Kidney tubule cell (primary cell): ENCODE results near the gene SCUBE3.

ENCODE experiments used
- DNase-seq: peaks from one replicate; pipeline ENCODE4 v3.0.0-alpha.2; 2018; ENCODE audit warnings: low spot score

The SCUBE3 gene

DNA sequence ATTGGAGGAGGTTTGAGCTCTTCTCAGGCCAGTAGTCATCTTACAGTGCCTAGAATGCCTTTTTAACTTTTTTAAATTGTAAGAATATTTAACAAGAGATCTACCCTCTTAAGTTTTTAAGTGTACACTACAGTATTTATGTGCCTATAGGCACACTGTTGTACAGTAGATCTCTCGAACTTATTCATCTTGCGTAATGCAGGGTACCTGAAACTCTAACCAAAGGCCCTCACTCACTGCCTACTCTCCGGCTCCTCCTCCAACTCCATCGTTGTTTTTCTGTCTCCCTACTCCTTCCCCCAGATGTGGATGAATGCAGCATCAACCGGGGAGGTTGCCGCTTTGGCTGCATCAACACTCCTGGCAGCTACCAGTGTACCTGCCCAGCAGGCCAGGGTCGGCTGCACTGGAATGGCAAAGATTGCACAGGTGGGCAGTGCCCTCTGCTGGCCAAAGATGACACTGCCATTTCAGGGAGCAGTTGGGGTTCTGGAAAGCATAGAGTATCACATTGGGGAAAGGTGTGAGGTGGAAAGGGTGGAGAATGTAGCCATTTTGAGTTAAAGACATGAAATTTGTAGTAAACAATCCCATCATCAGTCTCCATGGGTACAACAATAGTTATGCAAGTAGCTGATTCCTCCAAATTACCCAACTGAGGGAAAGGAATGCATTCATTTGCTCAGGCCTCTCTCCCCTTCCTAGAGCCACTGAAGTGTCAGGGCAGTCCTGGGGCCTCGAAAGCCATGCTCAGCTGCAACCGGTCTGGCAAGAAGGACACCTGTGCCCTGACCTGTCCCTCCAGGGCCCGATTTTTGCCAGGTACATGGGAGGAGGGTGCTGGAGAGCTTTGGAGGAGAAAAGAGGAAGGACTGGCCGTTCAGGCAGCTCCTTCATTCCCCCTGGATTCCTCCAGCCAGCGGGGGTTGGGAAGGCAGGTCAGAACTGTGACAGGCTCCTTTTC lies 27.4 kb downstream of the SCUBE3 start:
- peak; percentile 72 for DNase-seq

DNA sequence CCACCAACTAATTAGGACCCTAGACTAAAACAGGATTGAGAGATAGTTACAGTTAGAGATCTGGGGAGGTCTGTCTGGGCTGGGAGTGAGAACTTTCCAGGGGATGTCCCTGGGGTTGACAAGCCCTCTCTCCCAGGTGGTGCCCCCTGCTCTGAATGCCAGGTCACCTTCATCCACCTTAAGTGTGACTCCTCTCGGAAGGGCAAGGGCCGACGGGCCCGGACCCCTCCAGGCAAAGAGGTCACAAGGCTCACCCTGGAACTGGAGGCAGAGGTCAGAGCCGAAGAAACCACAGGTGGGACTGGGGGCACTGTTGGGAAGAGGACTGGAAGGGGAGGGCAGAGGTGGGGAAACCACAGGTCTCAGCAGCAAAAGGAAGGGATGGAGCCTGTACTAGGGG lies 28.7 kb downstream of the SCUBE3 start:
- no peak for DNase-seq

DNA sequence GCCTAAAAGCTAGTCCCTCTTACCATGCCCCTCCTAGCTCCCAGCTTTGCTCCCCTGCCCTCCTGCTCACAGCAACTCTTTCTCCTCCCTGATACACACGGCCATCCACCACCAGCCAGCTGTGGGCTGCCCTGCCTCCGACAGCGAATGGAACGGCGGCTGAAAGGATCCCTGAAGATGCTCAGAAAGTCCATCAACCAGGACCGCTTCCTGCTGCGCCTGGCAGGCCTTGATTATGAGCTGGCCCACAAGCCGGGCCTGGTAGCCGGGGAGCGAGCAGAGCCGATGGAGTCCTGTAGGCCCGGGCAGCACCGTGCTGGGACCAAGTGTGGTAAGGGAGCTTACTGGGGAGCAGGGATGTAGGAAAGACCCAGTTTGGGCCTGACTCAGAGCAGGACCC lies 29.1 kb downstream of the SCUBE3 start:
- no peak for DNase-seq

DNA sequence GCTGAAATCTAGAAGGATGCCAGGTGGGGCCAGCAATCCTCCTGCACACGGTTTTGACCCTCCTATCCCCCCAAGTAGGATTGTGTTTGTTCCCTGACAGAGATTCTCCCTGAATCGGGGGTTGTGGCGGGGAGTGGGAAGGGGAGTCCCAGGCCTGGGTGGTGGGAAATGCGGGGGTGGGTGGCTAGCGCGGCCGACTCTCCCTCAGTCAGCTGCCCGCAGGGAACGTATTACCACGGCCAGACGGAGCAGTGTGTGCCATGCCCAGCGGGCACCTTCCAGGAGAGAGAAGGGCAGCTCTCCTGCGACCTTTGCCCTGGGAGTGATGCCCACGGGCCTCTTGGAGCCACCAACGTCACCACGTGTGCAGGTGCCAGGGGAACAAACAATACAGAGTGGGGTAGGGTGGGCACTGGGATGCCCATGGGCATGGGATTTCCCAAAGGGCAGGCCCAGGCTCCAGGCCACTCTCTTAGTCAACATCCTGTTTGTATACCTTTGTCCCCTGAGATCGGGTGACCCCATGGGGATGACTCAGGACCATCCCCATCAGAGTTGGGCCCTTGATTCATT lies 29.7 kb downstream of the SCUBE3 start:
- no peak for DNase-seq

DNA sequence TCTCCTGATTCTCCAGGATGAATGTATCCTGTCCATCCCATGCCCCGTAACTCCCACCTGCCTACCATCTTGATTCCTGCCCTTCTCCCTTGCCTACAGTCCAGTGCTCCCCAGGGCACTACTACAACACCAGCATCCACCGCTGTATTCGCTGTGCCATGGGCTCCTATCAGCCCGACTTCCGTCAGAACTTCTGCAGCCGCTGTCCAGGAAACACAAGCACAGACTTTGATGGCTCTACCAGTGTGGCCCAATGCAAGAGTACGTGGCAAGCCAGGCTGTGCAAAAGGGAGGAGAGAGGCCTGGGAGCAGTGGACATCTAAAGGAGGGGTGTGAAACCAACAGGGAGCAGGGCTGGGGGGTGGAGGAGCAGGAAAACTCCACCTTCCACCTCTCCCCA lies 30.8 kb downstream of the SCUBE3 start:
- DNase-seq: no peak

DNA sequence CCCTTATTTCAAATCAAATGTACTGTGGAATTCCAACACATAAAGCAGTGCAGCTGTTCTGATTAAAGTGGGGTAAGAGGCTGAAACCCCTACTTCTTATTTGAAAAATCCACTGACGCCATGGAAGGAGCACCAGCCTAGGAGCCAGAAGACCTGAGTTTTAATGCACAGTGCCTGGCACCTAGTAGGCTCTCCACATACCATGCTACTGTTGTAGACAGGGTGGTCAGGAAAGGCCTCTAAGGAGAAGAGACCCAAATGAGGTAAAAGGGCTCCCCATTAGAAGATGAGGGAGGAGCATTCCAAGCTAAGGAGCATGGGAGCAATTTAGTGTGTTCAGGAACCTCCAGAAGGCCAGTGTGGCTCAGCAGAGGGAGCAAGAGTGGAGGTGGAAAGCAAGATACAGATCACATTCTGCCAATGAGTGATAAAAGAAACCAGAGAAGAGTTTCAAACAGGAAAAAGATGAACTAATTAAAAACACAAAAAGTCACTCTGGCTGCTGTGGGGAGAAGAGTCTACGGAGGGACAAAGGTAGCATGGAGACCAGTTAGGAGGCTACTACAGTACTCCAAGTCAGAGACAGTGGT lies 34.0 kb downstream of the SCUBE3 start:
- DNase-seq: no peak

DNA sequence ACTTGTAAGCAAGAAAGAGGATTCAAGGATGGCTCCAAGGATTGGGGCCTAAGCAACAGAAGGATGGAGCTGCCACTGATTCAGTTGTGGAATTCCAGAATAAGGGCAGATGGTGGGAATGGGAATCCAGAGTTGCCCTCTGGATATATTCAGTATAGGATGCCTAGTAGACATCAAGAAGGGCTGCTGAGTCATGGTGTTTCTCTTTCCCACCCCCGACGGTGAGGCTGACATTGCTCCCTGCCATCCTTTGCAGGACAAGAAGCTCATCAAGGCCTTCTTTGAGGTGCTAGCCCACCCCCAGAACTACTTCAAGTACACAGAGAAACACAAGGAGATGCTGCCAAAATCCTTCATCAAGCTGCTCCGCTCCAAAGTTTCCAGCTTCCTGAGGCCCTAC lies 34.5 kb downstream of the SCUBE3 start:
- no peak for DNase-seq

DNA sequence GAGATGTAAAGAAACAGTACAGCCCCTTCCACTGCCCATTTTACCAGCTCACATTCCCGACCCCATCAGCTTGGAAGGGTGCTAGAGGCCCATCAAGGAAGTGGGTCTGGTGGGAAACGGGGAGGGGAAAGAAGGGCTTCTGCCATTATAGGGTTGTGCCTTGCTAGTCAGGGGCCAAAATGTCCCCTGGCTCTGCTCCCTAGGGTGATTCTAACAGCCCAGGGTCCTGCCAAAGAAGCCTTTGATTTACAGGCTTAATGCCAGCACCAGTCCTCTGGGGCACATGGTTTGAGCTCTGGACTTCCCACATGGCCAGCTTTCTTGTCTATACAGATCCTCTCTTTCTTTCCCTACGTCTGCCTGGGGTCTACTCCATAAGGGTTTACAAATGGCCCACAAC lies 35.2 kb downstream of the SCUBE3 start:
- no peak for DNase-seq

DNA sequence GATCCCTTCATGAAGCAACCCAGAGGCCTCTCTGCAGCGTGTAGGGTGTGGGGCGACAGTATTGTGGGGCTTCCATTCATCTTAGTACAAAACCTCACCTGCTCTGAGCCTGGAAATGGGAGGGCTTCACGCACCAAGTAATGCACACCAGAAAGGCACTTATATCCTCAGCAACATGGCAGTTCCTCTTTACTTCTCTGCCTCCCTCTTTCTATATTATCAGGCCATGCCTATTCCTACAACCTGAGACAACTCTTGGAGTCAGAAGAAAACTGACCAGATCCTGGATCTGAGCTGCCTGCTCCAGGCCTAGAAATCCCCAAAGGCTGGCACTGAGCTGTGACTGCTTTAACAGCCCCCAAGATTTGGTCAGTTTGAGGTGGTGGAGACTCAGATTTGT lies 38.2 kb downstream of the SCUBE3 start:
- no peak for DNase-seq

DNA sequence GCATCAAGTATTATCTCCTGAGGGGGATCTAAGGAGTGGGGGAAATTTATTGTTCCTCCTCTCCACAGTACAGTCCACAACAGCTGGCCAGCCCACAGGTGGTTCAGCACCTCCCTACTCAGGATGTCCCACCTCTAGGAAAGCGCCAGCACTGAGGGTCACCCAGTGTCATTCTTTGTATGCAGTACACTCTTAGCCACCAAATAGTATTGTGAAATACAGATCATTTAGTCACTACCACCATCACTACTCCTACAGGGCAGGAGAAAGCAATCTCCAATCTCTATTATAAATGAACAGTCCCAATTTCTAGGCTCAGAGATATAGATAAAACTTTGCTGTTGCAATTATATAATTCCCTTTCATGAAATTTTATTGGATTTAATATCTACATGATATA lies 39.5 kb downstream of the SCUBE3 start:
- DNase-seq: no peak

DNA sequence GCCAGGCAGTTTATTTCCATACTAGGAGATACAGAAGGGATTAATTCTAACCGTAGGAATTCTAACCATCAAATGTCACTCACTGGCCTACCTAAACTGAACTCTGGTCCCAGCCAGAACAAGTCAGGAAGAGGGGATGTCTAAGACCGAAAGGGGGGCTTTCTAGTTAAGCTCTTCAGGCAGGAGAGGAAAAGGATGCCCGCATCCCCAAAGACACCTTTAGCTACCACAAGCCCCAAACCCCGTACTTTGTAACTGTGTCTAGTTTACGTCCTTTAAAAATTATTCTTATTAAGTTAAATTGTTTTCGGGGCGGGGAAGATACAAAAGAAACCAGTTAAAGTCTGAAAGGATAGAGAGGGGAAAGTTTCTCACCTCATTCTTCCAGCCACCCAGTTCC lies 44.6 kb downstream of the SCUBE3 start:
- no peak for DNase-seq

DNA sequence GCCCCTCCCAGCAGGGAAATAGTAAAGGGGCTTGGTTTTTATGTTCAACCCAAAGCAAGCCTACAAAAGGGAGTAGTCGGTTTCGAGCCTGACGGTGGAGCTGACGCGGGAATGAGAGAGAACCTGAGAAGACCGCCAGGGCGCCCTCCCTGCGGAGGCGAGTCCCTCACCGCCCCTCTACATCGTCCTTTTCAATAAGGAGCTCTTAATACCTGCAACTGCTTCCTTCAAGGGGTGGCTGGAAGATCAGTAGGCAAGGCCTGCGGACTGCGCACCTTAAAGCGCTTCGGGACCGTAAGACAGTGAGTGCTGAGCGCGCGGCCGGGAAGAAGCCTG lies 45.1 kb downstream of the SCUBE3 start:
- DNase-seq: no peak

DNA sequence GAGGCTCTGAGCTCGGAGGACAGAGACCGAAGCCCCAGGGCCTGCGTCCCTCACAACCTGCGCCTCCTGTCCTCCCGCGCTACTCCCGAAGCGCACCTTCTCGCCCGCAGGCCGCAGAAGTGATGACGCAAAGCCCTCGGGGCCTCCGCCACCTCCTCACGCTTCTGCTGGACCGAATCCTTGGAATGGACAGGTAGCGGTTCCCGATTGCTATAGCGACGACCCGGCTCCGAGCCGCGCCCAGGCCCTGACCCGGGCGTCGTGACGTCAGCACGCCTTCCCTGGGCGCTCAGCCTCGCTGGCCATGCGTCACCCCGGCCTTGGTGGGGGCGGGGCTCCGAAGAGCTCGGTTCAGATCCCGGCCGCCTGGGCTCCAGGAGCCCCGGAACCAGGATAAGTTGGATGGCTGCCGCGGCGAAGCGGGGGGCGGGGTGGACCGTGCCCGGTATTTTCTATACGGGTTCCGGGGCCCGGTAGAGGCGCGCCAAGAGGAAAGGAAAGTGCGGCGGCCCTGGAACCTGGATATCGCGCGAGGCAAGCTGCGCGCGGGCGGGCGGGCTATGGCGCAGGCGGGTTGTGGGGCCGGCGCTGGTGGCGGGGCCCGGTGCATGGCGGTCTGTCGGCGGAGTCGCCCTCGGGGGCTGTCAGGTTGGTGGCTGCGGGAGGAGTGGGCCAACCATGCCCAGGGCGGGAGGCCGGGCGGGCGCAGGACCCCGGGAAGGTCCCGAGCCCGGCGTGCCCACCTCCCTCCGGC lies 45.6 kb downstream of the SCUBE3 start, which contains the start of gene ZNF76:
Gene ZNF76 (plus strand): TSS at position 542 of the 754 bp plus-strand sequence. CDS start 21,417 bp downstream, outside the sequence.
- peak; percentile 99 for DNase-seq

DNA sequence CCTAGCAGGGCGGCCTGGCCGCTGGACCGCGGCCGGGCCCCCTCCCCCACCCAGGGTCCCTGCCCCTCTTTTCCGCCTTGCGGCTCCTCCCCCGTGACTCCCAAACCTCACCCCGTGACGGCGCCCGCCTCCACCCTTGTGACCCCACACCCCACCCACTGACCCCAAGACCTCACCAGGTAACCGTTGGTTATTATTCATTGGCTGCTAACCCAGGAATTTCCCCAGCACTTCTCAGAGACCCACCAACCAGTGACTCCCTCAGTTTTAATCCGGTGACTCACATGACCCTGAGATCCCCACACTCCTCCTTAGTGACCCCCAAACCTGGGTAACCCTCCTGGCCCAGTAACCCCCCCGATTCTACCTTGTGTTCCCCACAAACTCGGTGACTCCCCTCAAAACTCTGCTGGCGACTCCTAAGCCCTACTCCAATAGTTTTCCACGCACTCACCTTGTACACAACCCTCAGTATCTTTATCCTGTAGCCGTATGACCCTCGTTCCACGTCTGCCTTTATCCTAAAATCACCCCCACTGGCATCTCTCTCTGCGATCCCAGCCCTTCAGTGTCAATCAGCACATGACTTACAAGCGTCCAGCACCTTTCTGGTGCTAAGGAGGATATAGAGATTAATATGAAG lies 46.3 kb downstream of the SCUBE3 start:
- peak; percentile 77 for DNase-seq

DNA sequence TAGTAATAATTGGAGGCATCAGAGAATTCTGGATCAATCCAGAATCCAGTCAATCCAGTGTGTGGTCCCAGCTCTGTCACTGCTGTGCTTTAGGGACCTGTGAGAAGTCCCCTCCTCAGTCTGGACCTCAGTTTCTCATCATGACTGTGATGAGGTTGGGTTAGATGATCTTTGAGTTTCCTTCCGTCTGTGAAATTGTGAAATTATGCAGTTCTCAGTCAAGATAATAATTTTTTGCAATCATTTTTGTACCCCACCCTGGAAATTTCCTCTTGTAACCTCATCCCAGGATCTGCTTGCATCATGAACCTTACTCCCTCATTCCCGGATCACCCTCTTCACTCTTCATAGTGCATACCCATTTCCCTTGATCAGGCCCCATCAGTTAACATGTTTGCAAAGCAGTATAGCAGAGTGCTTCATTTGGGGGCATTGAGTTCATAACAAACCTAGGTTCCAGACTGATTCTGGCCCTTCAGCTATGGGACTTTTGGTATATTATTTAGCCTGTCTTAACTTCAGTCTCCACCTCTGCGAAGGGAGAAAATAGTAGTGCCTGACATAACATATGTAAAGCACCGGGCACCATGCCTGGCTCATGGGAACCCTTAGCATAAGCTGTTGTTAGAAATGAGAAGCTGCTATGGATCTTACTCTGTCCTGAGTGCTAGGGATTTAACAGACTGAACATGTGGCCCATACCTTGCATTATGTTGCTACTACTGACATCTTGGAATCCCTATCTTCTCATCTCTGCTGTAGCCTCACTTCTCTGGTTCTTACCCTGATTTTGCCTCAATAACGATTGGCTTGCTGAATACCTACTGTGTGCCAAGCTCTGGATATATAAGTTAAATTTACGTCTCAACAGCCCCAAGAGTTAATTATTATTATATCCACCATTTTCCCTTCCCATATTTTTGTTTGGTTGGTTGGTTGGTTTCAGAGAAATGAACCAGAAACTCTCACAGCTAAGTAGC lies 47.1 kb downstream of the SCUBE3 start:
- DNase-seq: no peak

DNA sequence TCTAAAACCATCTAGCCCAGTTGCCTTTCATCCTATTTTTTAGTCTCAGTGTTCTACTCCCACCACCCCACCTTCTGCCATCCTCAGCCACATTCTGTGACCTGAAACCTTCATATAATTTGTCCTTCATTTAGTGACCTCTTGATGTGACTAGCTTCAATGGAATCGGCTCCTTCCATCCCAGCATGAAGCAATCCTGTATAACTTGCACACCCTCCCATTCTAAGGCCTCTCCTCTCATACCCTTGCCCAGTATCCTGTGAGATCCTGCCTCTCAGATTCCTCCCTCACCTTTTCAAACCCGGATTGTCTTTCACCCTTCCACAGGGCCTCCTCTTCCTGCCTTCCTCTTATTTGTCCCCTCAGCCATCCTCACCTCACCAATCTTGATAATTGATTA lies 48.8 kb downstream of the SCUBE3 start:
- peak; percentile 19 for DNase-seq

DNA sequence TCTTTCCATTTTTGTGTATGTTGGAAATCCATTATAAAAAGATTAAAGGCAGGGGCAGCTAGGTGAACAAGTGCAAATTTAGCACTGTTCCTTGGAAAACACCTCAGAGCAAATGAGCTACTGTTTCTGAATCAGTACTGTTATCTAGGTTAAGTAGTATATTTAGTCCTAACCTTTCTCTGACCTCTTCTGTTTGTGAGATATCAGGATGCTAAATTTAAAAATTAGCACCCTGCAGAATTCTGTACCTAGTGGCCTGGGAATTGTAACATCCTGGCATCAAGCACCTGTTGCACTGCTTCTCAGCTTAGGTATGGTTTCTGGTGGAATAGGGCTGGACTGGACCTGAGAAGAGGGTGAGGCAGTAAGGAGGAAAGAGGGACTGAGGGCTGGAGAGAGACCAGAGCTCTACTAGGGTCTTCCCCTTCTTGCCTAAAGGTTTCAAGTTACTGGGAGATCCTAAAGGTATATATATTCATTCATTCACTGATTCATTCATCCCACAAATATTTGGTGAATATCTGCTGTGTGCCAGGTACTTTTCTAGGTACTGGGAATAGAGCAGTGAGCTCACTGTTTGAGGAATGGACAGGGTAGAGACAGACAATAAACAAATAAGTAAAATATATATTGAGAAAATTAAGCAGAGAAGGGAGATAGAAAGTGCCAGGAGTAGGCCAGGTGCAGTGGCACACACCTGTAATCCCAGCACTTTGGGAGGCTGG lies 51.0 kb downstream of the SCUBE3 start:
- peak; percentile 50 for DNase-seq

DNA sequence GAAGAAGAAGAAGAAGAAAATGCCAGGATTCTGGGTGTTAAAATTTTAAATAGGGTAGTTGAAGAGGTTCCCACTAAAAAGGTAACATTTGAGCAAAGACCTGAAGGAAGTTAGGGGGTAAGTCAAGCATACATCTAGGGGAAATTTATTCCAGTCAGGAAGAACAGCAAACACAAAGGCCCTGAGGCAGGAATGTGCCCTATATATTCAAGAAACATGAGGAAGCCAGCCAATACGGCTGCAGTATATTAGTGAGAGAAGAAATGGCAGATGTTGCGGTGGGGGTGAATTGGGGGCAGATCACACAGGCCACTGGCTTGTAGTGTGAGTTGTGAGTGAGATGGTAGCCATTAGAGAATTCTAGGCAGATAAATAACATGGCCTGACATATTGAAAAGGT lies 51.8 kb downstream of the SCUBE3 start:
- no peak for DNase-seq

DNA sequence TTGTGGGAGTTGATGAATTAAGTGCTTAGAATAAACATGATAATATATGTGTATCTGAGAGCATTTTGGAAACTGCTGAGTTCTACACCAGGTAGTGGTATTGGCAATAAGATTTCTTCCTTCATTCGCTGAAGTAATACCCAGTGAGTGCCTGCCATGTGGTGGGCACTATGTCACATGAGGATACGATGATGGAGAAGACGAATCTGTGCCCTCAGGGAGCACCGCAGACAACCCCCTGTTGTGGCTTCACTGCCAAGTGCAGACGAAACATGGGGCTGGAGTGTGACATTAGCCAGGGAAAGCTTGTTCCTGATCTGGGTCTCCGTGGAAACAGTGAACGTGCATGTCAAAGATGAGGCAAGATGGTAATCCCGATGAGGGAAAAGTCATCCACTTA lies 53.7 kb downstream of the SCUBE3 start:
- no peak for DNase-seq

DNA sequence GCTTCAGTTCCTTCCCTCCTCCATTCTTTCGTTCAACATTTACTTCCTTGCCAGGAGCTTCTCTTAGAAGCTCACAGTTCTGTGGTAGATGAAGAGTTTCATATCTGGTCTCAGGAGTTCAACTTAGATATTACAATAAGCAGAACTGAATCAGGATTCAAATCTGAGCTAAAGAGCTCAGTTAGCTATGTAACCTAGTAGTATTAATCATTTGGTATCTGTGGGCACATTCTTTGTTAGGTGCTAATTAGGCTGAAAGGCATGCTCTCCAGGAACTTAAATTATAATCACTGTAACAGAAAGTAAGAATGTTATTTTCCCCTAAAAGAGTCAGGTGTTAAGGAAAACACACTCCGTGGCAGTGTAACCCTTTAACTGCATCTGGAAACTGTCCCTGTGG lies 54.1 kb downstream of the SCUBE3 start:
- DNase-seq: no peak
